Activated CD4-positive, alpha-beta T cell treated with anti-CD3 and anti-CD28 coated beads, Interleukin-2, Interleukin-6, amounts not matched to agents 100 ng/mL and 50 ng/mL, durations not matched to agents 16 hours and 8 hours (primary cell): ENCODE results near the gene BIRC7.

Experiments
- DNase-seq: peaks from one replicate; pipeline ENCODE4 v3.0.0-alpha.2; 2020

The BIRC7 gene

GRCh38 chr20:63284544-63284949 is 48.8 kb downstream of the BIRC7 start:
- no peak for DNase-seq

GRCh38 chr20:63284981-63285524 is 49.3 kb downstream of the BIRC7 start:
- no peak for DNase-seq

DNA sequence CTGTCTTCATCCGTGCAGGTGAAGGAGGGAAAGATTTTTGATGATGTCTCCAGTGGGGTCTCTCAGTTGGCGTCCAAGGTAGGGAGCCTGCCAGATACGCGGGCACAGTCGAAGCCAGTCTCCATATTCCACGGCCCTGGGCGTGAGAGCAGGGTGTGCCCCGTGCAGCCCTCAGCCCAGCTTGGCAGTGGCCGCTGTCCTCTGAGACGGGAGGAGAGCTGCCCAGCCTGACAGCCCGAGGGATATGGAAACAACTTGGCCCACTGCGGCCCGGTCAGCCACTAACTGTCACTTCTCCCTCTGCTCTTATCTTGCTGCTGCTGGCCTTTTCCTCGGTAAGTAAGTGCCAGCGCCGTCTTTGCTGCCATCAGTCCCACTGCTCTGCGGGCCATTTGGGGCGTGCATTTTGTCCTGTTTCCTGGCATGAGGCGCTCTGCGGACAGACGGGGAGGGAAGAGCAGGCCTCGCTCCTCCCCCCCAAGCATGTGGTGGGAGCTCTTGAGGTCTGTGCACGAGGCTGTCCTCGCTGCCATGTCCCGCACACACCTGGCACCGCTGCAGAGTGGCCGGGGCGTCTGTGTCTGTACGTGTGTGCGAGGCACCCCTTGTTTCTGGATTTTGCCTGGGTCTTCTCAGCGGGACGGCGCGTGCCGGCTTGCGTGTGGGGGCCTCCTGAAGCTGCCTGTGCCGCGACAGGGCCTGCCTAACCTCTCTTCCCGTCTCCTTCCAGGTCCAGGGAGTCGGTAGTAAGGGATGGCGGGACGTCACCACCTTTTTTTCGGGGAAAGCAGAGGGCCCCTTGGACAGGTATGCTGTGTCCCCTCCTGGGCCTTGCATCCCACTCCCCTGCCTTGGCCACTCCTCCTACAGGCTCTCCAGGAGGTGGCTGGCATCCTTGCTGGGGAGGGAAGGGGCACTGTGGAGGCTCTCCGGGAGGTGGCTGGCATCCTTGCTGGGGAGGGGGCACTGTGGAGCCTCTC is 50.2 kb downstream of the BIRC7 start:
- no peak for DNase-seq

- DNase-seq, result no peak
These were observed 51.3 kb downstream of the BIRC7 start for GRCh38 chr20:63286781-63287696.

GRCh38 chr20:63287697-63288580 is 52.2 kb downstream of the BIRC7 start:
- DNase-seq, result no peak

GRCh38 chr20:63288581-63289251 is 53.0 kb downstream of the BIRC7 start:
- no peak for DNase-seq

GRCh38 chr20:63289311-63290135 is 53.8 kb downstream of the BIRC7 start:
- DNase-seq, result no peak
